Calu3 (cell line): ENCODE measurements around the gene ICAM3. TPM values are rescaled to one million over a fixed set of nuclear protein-coding genes. Genes with fewer than 3 reads are reported as not detected.
A peak's percentile ranks its signal among the peaks of the same experiment; 100 is the strongest.

ENCODE experiments used
- BruUV-seq: library from RNA; stranded (reverse); fragments of 400-500 nt; replicated peaks from 2 replicates; lab custom pipeline; 2021; lab: Mats Ljungman, UMichigan
- CTCF ChIA-PET: fragments of 300-600 bp; sonication (Branson Sonifier 250); formaldehyde crosslinking; loops from one replicate; lab custom pipeline; 2022; ENCODE audit warnings: antibody characterized with exemption; lab: Charles Lee
- DNase-seq: peaks from one replicate; pipeline ENCODE4 v3.0.0; 2022
- H3K27ac Mint-ChIP-seq: one replicate; pipeline ENCODE4 v1.8.0; 2022; ENCODE audit warnings: mixed read lengths; ENCODE audit not compliant: unreplicated experiment
- H3K27me3 Mint-ChIP-seq: one replicate; pipeline ENCODE4 v1.8.0; 2022; ENCODE audit warnings: mixed read lengths; ENCODE audit not compliant: unreplicated experiment
- H3K36me3 Mint-ChIP-seq: one replicate; pipeline ENCODE4 v1.8.0; 2022; ENCODE audit warnings: mild to moderate bottlenecking, moderate library complexity, mixed read lengths; ENCODE audit not compliant: insufficient read depth, unreplicated experiment
- H3K4me1 Mint-ChIP-seq: one replicate; pipeline ENCODE4 v1.8.0; 2022; ENCODE audit warnings: mild to moderate bottlenecking, low read depth, mixed read lengths; ENCODE audit not compliant: unreplicated experiment
- H3K4me3 Mint-ChIP-seq: one replicate; pipeline ENCODE4 v1.8.0; 2022; ENCODE audit warnings: mild to moderate bottlenecking, low read depth, moderate library complexity, mixed read lengths; ENCODE audit not compliant: unreplicated experiment
- H3K9me3 Mint-ChIP-seq: one replicate; pipeline ENCODE4 v1.8.0; 2022; ENCODE audit warnings: low read depth, mixed read lengths; ENCODE audit not compliant: unreplicated experiment
- CTCF ChIP-seq: fragments of 200-600 bp; IDR thresholded peaks from one replicate; pipeline ENCODE4 v1.8.0; 2022; ENCODE audit warnings: antibody characterized with exemption; ENCODE audit not compliant: unreplicated experiment
- intact Hi-C: fragments of 100-400 bp; cut with micrococcal nuclease; formaldehyde crosslinking; loops from one replicate; pipeline ENCODE4 v1.10.0; 2022; ENCODE audit not compliant: unreplicated experiment
- total RNA-seq: library from RNA; stranded (reverse); gene quantifications from 2 replicates; pipeline ENCODE4 v1.2.3, GENCODE V29; 2022

ICAM3 gene
- total RNA-seq, 1 experiment from 2014 or later = 10.8 TPM

GRCh38 chr19:10332158-10332964 lies 7.1 kb downstream of the ICAM3 start:
- no peak for DNase-seq
- no peaks in the 10 kb centered on the region for H3K9me3 Mint-ChIP-seq
- H3K4me3 Mint-ChIP-seq = peak overlapping the region; percentile 89
- peak overlapping the region; percentile 66 for H3K27ac Mint-ChIP-seq
- no peaks in the 10 kb centered on the region for H3K27me3 Mint-ChIP-seq
- peaks cover 44% of the 10 kb centered on the region for H3K36me3 Mint-ChIP-seq
- TSS peak; percentile 45 for BruUV-seq
- intact Hi-C loops = no loop called here
- no peaks in the 10 kb centered on the region for H3K4me1 Mint-ChIP-seq
- TF ChIP-seq CTCF = no peak
- CTCF ChIA-PET = interaction anchor here (0.6 kb wide), 1 partner anchor 11 kb away, joined by 3 read pairs; no protein-coding TSS in a partner anchor

GRCh38 chr19:10329555-10329954 lies 9.9 kb downstream of the ICAM3 start:
- no peak overlapping the region for H3K4me3 Mint-ChIP-seq
- CTCF ChIA-PET = interaction anchor here (0.7 kb wide), 1 partner anchor 13 kb away, joined by 3 read pairs; no protein-coding TSS in a partner anchor
- peaks cover 39% of the 10 kb centered on the region for H3K36me3 Mint-ChIP-seq
- no TSS peak for BruUV-seq
- H3K4me1 Mint-ChIP-seq = no peaks in the 10 kb centered on the region
- TF ChIP-seq CTCF = no peak
- no peaks in the 10 kb centered on the region for H3K9me3 Mint-ChIP-seq
- DNase-seq = no peak
- H3K27ac Mint-ChIP-seq = no peak overlapping the region
- intact Hi-C loops = no loop called here
- no peaks in the 10 kb centered on the region for H3K27me3 Mint-ChIP-seq

GRCh38 chr19:10328558-10329429 lies 10.6 kb downstream of the ICAM3 start:
- no peak overlapping the region for H3K4me3 Mint-ChIP-seq
- BruUV-seq = no TSS peak
- DNase-seq = no peak
- H3K27ac Mint-ChIP-seq = no peak overlapping the region
- H3K4me1 Mint-ChIP-seq = no peaks in the 10 kb centered on the region
- CTCF ChIA-PET = no interaction called here
- H3K27me3 Mint-ChIP-seq = no peaks in the 10 kb centered on the region
- intact Hi-C loops = no loop called here
- TF ChIP-seq CTCF = no peak
- no peaks in the 10 kb centered on the region for H3K9me3 Mint-ChIP-seq
- H3K36me3 Mint-ChIP-seq = peaks cover 39% of the 10 kb centered on the region

- no peak overlapping the region for H3K27ac Mint-ChIP-seq
- DNase-seq = no peak
- intact Hi-C loops = no loop called here
- peaks cover 29% of the 10 kb centered on the region for H3K36me3 Mint-ChIP-seq
- no peaks in the 10 kb centered on the region for H3K27me3 Mint-ChIP-seq
- TF ChIP-seq CTCF = no peak
- H3K9me3 Mint-ChIP-seq = no peaks in the 10 kb centered on the region
- H3K4me1 Mint-ChIP-seq = no peaks in the 10 kb centered on the region
- BruUV-seq = no TSS peak
- CTCF ChIA-PET = no interaction called here
- no peak overlapping the region for H3K4me3 Mint-ChIP-seq
These were observed 11.6 kb downstream of the ICAM3 start for GRCh38 chr19:10327793-10328192.
